Measurements from ENCODE around the gene RPUSD4.

RPUSD4 gene

DNA sequence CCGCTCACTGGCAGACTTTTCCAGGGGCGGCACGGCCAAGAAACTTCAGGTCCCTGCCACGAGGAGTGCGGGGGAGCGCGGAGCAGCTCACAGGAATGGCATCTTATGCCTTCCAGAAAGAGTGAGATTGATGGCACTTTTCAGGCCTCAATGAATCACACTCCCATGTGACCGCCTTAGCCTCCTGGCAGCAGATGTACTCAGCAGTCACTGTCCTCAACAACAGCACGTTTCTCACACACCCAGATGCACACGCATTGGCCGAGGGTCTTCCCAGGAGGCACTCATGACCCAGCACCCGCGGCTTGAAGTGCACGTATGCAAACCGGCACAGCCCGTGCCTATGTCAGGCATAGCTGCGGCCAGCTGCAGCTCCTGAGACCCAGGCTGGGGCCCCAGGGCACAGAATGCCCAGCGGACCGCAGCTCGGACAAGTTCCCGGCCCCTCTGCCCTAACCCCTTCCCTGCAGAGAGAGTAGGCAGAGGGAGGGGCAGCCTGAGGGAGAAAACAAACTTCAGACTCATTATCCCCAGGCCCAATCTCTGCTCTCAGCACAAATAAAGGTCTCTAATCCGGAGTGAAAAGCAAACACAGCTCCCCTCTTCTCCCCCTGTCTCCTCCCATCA lies 48.3 kb downstream of the RPUSD4 start:
- TF ChIP-seq EZH2phosphoT487 (IDR thresholded peaks at IDR 0.05; ENCODE audit: borderline replicate concordance) (no peak), CTCF (conservative IDR thresholded peaks at IDR 0.05; ENCODE audit: low read length) (no peak)
- no peak overlapping the region for H3K4me3 ChIP-seq (ENCODE audit: low read length, poor library complexity, severe bottlenecking)
- H3K27me3 ChIP-seq (ENCODE audit: insufficient read depth, low read length, poor library complexity, severe bottlenecking): no peaks in the 10 kb centered on the region
- no peaks in the 10 kb centered on the region for H3K9me3 ChIP-seq (ENCODE audit: insufficient read depth, low read depth, low read length)
- no peaks in the 10 kb centered on the region for H3K79me2 ChIP-seq (ENCODE audit: insufficient read depth, low read length)
- H3F3A ChIP-seq (ENCODE audit: low read depth): no peaks in the 10 kb centered on the region
- H4K20me1 ChIP-seq (ENCODE audit: insufficient read depth, low read length, poor library complexity, severe bottlenecking): no peaks in the 10 kb centered on the region
- peaks cover 5% of the 10 kb centered on the region for H3K4me1 ChIP-seq (ENCODE audit: insufficient read depth, low read length, poor library complexity, severe bottlenecking)
- H3K36me3 ChIP-seq (ENCODE audit: insufficient read depth, low read length): no peaks in the 10 kb centered on the region
- H2AFZ ChIP-seq (ENCODE audit: low read length): no peak overlapping the region
- no peaks in the 10 kb centered on the region for H3K9me2 ChIP-seq (replicated peaks; ENCODE audit: low read depth, low read length)
- no peak overlapping the region for H3K9ac ChIP-seq (ENCODE audit: low read depth, low read length, poor library complexity, severe bottlenecking)
- no peak overlapping the region for H3K4me2 ChIP-seq (ENCODE audit: low read depth, low read length, poor library complexity, severe bottlenecking)

DNA sequence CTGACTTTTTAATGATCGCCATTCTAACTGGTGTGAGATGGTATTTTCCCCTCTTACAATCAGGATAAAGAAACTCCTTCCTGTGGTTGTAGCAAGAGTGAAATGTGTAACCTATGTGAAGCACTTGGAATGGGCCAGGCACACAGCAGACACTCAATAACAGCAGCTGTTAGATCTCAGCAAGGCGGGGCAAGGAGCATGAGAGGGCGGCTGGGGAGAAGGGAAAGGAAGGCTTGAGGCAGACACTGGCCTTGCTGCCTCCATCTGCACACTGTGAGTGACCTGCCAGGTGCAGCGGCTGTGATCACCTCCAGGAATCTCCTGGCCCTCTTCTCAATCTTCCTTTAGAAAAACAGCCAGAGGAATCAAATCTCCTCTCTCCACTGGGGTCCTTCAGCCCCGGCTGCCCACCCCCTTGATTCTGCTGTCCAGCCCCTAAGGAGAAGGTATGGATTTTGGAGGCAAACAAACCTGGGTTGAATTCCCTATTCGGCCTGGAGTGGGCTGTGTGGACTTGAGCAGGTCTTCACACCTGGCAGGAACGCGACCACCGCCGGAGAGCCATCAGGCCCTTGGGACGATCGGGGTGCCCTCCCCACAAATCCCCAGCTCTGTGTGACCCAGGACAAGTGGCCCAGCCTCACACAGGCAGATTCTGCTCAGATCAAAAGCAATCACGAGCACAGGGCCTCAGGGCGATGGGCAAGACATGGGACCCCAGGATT lies 49.0 kb downstream of the RPUSD4 start:
- H3K4me1 ChIP-seq (ENCODE audit: insufficient read depth, low read length, poor library complexity, severe bottlenecking): peaks cover 11% of the 10 kb centered on the region
- no peaks in the 10 kb centered on the region for H3K27me3 ChIP-seq (ENCODE audit: insufficient read depth, low read length, poor library complexity, severe bottlenecking)
- no peak overlapping the region for H3K4me2 ChIP-seq (ENCODE audit: low read depth, low read length, poor library complexity, severe bottlenecking)

GRCh38 chr11:126161023-126161391 lies 50.4 kb downstream of the RPUSD4 start:
- Histone ChIP-seq H3K4me1 (ENCODE audit: insufficient read depth, low read length, poor library complexity, severe bottlenecking) (peaks cover 11% of the 10 kb centered on the region), H3K27me3 (ENCODE audit: insufficient read depth, low read length, poor library complexity, severe bottlenecking) (no peaks in the 10 kb centered on the region), H3K36me3 (ENCODE audit: insufficient read depth, low read length) (no peaks in the 10 kb centered on the region), H3K9ac (ENCODE audit: low read depth, low read length, poor library complexity, severe bottlenecking) (no peak overlapping the region), H2AFZ (ENCODE audit: low read length) (no peak overlapping the region), H3K9me3 (ENCODE audit: insufficient read depth, low read depth, low read length) (no peaks in the 10 kb centered on the region), H3K9me2 (replicated peaks; ENCODE audit: low read depth, low read length) (no peaks in the 10 kb centered on the region), H4K20me1 (ENCODE audit: insufficient read depth, low read length, poor library complexity, severe bottlenecking) (no peaks in the 10 kb centered on the region), H3K4me2 (ENCODE audit: low read depth, low read length, poor library complexity, severe bottlenecking) (no peak overlapping the region), H3F3A (ENCODE audit: low read depth) (no peaks in the 10 kb centered on the region), H3K79me2 (ENCODE audit: insufficient read depth, low read length) (no peaks in the 10 kb centered on the region), H3K4me3 (ENCODE audit: low read length, poor library complexity, severe bottlenecking) (no peak overlapping the region)
- TF ChIP-seq EZH2phosphoT487 (IDR thresholded peaks at IDR 0.05; ENCODE audit: borderline replicate concordance) (no peak), CTCF (conservative IDR thresholded peaks at IDR 0.05; ENCODE audit: low read length) (no peak)

More for the DNA sequence above, 49.0 kb downstream of the RPUSD4 start:
- Histone ChIP-seq H3K36me3 (ENCODE audit: insufficient read depth, low read length) (no peaks in the 10 kb centered on the region), H4K20me1 (ENCODE audit: insufficient read depth, low read length, poor library complexity, severe bottlenecking) (no peaks in the 10 kb centered on the region), H3K4me3 (ENCODE audit: low read length, poor library complexity, severe bottlenecking) (no peak overlapping the region), H3K9me2 (replicated peaks; ENCODE audit: low read depth, low read length) (no peaks in the 10 kb centered on the region), H3K79me2 (ENCODE audit: insufficient read depth, low read length) (no peaks in the 10 kb centered on the region), H3K9me3 (ENCODE audit: insufficient read depth, low read depth, low read length) (no peaks in the 10 kb centered on the region), H3F3A (ENCODE audit: low read depth) (no peaks in the 10 kb centered on the region), H3K9ac (ENCODE audit: low read depth, low read length, poor library complexity, severe bottlenecking) (no peak overlapping the region), H2AFZ (ENCODE audit: low read length) (no peak overlapping the region)
- TF ChIP-seq EZH2phosphoT487 (IDR thresholded peaks at IDR 0.05; ENCODE audit: borderline replicate concordance) (no peak), CTCF (conservative IDR thresholded peaks at IDR 0.05; ENCODE audit: low read length) (no peak)

Measured in Loucy (cell line).